NK-92 (cell line): ENCODE data around the gene LOC128125822.
"Not testable (repeated sequence)": the region's sequence is repeated elsewhere in the genome, so short reads cannot be mapped to it uniquely, and the experiment has no call there.

ENCODE experiments used
- DNase-seq: peaks from one replicate; lab custom pipeline; 2025; ENCODE audit not compliant: unreplicated experiment; lab: John Stamatoyannopoulos, UW

The LOC128125822 gene

GRCh38 chr6:63581355-63582013, 9.2 kb downstream of the LOC128125822 start:
- no peak for DNase-seq

DNA sequence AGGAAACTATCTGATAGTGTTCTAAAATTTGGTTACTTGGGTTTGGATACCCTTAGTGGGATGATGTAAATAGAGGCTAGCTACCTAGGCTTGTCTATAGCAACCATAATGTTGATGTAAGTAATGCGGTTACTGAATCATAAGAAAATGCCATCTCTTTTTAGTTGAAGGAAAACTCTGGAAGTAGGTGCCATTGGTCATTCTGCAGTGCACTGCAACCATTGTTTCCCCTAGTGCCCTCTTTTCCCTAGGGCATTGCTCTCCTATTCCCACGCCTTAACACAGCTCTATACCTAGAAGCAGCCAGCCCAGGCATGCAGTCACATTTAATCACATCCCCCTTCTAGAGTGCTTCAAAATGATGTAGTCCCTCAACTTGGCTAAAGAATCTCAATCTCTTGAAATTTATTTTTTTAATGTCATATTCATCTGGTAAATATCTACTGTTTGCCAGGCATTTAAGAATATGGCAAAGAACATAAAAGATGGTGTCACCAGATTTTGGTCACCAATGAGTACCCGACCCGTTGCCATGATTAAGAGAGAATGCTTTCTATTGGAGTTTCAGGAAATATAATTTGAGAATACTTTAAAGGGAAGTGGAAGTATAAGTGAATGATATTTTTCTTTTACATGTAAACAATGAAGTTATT, 10.4 kb downstream of the LOC128125822 start:
- no peak for DNase-seq

- no peak for DNase-seq
Observed at GRCh38 chr6:63584125-63584514, 11.8 kb downstream of the LOC128125822 start.

DNA sequence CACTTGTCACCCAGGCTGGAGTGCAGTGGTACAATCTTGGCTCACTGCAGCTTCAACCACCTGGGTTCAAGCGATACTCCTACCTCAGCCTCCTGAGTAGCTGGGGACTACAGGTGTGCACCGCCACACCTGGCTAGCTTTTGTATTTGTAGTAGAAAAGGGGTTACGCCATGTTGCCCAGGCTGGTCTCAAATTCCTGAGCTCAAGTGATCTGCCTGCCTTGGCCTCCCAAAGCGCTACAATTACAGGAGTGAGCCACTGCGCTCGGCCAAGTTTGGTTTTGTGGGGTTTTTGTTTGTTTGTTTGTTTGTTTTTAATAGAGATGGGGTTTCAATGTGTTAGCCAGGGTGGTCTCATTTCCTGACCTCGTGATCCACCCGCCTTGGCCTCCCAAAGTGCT, 12.3 kb downstream of the LOC128125822 start:
- no peak for DNase-seq

- not testable (repeated sequence) for DNase-seq
Observed at GRCh38 chr6:63585652-63586051, 13.4 kb downstream of the LOC128125822 start.

DNA sequence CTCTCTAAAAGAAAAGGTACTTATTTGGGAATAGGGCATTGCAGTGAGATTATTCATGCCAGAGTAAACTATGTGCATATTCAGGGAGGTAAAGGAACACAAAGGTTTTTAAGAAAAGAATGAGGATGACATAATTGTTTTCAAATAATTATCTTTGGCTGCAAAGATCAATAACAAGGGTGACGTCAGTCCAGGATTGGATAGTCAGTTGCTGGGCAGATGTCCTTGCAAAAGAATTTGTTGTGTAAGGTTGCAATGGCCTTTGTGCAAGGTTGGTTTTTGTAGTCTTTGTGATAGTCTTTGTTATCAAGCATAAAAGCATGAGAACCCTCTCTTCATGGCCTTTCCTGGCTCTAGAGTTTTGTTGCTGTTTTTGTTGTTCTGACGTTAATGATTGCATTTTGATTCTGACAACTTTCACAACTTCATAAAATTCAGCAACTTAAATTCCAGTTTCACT, 17.7 kb downstream of the LOC128125822 start:
- DNase-seq: no peak

GRCh38 chr6:63592886-63593285, 20.6 kb downstream of the LOC128125822 start:
- no peak for DNase-seq

GRCh38 chr6:63597141-63598048, 25.1 kb downstream of the LOC128125822 start:
- DNase-seq: no peak

DNA sequence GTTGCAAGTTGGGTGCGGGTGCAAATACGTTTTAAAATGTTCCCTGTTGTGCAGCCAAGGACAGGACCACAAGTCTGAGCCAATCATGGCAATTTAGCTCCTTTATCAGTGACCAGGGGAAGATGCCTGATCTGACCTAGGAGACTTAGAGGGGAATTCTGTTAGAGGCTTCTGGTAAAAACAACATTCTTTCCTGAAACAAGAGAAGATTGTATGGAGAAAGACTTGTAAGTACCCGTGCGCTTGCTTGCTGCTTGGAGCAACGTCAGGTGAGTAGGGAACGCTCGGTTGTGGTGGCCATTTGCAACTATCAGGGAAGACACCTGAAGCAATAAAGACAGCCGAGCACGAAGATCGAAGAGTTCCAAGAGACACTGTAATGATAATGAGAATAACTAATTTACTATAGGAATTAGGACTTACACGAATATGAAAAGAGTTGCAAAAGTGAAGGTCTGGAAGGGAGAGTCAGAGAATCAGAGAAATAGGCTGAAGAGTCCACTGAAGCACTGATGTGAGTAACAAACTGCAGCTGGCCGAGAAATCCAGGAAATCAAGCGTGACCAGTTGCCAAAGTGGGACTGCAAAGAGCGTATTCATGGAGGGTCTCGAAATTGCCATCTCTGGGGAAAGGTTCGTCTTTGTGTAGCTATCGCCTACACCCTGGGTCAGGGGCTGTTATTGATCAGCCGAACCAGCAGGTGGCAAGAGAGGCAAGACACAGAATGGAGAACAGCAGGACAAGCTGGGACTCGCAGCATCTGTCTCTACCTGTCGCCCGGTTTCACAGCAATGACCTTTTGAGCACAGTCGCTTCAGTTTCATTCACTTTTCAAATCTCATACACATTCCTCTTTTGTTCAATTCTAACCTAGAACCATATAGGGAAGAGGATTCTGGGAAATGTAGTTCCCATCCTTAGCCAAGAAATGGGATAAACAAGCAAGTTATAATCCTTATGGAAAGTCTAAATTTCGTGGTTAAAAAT, 26.1 kb downstream of the LOC128125822 start:
- no peak for DNase-seq

GRCh38 chr6:63599243-63599642, 27.0 kb downstream of the LOC128125822 start:
- no peak for DNase-seq

- no peak for DNase-seq
Observed at GRCh38 chr6:63600136-63600535, 27.9 kb downstream of the LOC128125822 start.

- DNase-seq: no peak
Observed at GRCh38 chr6:63609231-63609630, 37.0 kb downstream of the LOC128125822 start.

DNA sequence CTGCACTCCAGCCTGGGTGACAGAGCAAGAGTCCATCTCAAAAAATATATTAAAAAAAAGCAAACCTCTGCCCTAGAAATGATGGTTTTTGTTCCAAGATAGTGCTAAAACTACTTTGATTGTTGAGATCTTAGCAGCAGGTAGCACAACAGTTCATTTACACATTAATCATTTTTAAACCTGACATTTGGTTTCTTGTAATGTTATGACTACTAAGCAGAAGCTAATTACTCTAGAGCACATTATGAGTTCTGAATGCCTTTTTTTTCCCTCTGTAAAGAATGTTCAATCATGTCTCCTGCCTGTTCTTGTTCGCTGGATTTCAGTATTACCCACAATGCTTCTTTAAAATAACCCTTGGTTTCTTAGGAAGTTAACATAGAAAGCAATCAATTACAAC, 38.7 kb downstream of the LOC128125822 start:
- DNase-seq: no peak

DNA sequence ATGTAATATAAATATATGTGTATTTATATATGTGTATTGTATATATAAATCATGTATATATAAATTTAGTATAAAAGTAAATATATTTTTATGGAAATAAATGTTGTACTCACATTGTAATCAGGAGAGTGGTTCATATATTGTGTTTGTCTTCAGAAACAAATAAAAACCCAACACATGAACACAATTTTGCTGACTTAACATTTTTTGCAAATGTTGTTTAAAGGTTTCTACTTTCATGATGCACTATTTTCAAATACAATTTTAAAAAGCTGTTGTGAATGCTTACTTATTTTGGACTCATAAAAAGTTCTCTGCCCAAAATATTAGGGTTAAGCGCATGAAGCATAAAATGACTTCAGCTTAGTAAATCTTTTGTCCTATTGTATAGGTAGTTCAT, 39.3 kb downstream of the LOC128125822 start:
- DNase-seq: no peak

DNA sequence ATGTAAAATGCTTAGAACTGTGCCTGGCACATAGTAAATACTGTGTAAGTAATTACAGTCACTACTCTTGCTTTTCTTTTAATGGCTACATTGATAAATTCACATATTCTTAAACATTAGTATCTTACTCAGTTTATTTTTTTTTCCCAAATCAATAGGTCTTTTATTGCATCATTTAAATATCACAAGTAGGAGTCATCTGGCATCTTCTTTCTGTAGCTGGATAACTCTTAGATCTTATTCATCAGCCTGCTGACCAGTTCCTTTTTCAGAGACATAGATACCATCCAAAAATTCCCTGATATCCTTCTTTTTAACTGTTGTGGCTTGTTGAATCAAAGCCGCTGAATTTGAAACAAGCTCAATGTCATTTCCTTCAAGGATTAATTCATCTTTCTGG, 43.3 kb downstream of the LOC128125822 start:
- no peak for DNase-seq
